ENCODE data around the gene SLC6A20. TPM values are rescaled to one million over a fixed set of nuclear protein-coding genes. Genes with fewer than 3 reads are reported as not detected.

SLC6A20 gene
- total and polyA plus RNA-seq, 2 of the 13 experiments (the other 11 are each of a cell fraction or from before 2014, with no cell fraction given), result not detected

DNA sequence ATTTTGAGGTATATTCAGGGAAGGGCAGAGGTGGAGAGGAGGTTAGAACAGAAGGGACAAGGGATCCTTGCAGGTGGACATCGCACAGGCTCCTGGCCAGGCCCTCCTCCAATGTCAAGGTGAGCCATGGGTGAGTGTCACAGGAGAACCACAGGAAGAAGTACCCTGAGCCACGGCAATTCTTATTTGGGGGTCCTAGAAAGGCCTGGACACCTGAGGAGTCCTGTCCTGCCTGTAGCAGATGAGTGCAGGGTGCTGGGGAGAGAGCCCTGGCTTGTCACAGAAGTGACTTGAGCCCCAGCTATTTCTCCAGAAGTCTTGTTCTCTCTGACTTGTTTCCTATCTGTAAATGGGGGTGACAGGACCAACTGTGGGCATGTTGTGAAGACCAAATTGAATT lies 4.3 kb downstream of the SLC6A20 start:
- CTCF ChIA-PET (ENCODE audit: low intra/inter-chr PET ratio, low total read pairs), result no interaction called here
- H3K4me3 ChIP-seq (replicated peaks in 1 of 3; ENCODE audit: insufficient read depth in 1 of 3, low read depth in 2 of 3, low read length in 3 of 3), result no peak overlapping the region
- TF ChIP-seq ZMYM3 (CRISPR knock-in tag; IDR thresholded peaks at IDR 0.05) (no peak), ZNF121 (CRISPR knock-in tag; IDR thresholded peaks at IDR 0.05) (no peak), ZNF180 (CRISPR knock-in tag; IDR thresholded peaks at IDR 0.05; ENCODE audit: borderline replicate concordance, low read depth) (no peak), NFRKB (IDR thresholded peaks at IDR 0.05) (no peak), FOXP1 (IDR thresholded peaks at IDR 0.05) (no peak), FOXP1 (CRISPR knock-in tag; IDR thresholded peaks at IDR 0.05) (no peak), ZNF879 (CRISPR knock-in tag; IDR thresholded peaks at IDR 0.05) (no peak), ZNF83 (CRISPR knock-in tag; IDR thresholded peaks at IDR 0.05; ENCODE audit: borderline replicate concordance) (no peak), ZNF20 (CRISPR knock-in tag; IDR thresholded peaks at IDR 0.05) (no peak), ZNF296 (CRISPR knock-in tag; conservative IDR thresholded peaks at IDR 0.05) (no peak), NR2F1 (CRISPR knock-in tag; IDR thresholded peaks at IDR 0.05) (no peak), POLR2A (IDR thresholded peaks at IDR 0.05; ENCODE audit: insufficient read depth in 1 of 2, low read depth in 2 of 2, low read length in 2 of 2) (no peak)
- TF ChIP-seq, protein P1, sequence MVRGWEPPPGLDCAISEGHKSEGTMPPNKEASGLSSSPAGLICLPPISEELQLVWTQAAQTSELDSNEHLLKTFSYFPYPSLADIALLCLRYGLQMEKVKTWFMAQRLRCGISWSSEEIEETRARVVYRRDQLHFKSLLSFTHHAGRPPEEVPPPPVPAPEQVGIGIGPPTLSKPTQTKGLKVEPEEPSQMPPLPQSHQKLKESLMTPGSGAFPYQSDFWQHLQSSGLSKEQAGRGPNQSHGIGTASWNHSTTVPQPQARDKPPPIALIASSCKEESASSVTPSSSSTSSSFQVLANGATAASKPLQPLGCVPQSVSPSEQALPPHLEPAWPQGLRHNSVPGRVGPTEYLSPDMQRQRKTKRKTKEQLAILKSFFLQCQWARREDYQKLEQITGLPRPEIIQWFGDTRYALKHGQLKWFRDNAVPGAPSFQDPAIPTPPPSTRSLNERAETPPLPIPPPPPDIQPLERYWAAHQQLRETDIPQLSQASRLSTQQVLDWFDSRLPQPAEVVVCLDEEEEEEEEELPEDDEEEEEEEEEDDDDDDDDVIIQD (CRISPR knock-in tag; IDR thresholded peaks at IDR 0.05; ENCODE audit: low read depth), result no peak
- TF ChIP-seq, protein P2, sequence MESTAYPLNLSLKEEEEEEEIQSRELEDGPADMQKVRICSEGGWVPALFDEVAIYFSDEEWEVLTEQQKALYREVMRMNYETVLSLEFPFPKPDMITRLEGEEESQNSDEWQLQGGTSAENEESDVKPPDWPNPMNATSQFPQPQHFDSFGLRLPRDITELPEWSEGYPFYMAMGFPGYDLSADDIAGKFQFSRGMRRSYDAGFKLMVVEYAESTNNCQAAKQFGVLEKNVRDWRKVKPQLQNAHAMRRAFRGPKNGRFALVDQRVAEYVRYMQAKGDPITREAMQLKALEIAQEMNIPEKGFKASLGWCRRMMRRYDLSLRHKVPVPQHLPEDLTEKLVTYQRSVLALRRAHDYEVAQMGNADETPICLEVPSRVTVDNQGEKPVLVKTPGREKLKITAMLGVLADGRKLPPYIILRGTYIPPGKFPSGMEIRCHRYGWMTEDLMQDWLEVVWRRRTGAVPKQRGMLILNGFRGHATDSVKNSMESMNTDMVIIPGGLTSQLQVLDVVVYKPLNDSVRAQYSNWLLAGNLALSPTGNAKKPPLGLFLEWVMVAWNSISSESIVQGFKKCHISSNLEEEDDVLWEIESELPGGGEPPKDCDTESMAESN (CRISPR knock-in tag; conservative IDR thresholded peaks at IDR 0.05), result no peak
- no peak overlapping the region for H3K9ac ChIP-seq (ENCODE audit: insufficient read depth, low read depth, low read length)
- H3K4me2 ChIP-seq (ENCODE audit: low read depth, low read length), result no peak overlapping the region
- H2AFZ ChIP-seq (ENCODE audit: low read length), result no peak overlapping the region
- no TSS peak for BruUV-seq (replicated peaks)
- DNase-seq (ENCODE audit: low spot score), result no peak
- peaks cover 0 to 64% of the 10 kb centered on the region in 2 experiments; a peak in 4 of 5 replicates for H3K27me3 ChIP-seq (ENCODE audit: control insufficient read depth in 1 of 2, insufficient read depth in 2 of 2, low read length in 2 of 2)
- H3K36me3 ChIP-seq (replicated peaks in 1 of 2; ENCODE audit: control insufficient read depth in 1 of 2, insufficient read depth in 2 of 2, low read length in 2 of 2), result no peaks in the 10 kb centered on the region
- no peak overlapping the region for H3K27ac ChIP-seq (ENCODE audit: extremely low read length, insufficient read depth, low read length)
- POLR2A ChIA-PET, result no interaction called here
- ATAC-seq, result no peak
- in situ Hi-C loops (cut with HindIII; ENCODE audit: extremely low pct_ligation_motif_present, low pct_unique_long_range_greater_than_20kb), result no loop called here
- no peaks in the 10 kb centered on the region for H3K79me2 ChIP-seq (ENCODE audit: insufficient read depth, low read length)
- no peaks in the 10 kb centered on the region for H4K20me1 ChIP-seq (ENCODE audit: insufficient read depth, low read length)
- H3K4me1 ChIP-seq (ENCODE audit: insufficient read depth, low read length), result no peaks in the 10 kb centered on the region
- no peak for FAIRE-seq
- intact Hi-C loops (cut with micrococcal nuclease; ENCODE audit: unreplicated experiment), result no loop called here
- no peaks in the 10 kb centered on the region for H3K9me3 ChIP-seq (ENCODE audit: low read length)
- WGBS (ENCODE audit: low lambda C conversion rate), result 16% methylated on average over 2 of the region's 2 CpGs
